ENCODE results near the gene DAZAP2.
"Not testable (repeated sequence)": the region's sequence is repeated elsewhere in the genome, so short reads cannot be mapped to it uniquely, and the experiment has no call there.

Gene DAZAP2

DNA sequence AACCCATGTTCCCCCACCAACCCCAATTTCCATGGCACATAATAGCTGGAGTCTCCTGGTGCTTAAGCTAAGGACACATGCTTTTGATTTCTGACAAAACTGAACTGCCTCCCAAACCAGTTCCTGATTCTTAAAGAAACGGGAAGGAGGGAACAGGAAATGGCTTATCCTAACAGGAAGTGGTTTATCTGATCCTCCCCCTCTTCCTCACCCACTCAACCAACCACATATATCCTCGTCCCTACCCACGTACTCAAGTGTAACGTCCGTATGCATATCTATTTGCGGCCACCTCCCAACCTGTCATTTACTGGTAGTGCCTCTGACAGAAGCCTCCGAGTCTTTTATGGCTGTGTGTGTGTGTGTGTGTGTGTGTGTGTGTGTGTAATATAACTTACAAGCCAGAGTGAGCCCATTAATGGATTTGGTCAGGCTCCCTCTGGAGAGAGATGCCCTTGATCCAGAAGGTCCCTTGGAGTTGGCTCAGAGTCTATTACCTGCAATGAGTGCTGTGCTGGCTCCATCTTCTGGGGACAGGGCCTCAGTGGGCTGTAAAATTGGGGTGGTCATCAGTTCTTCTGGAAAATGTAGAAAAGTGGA is 7.7 kb downstream of the DAZAP2 start:
- no peak for DNase-seq (ENCODE audit: low read depth in 2 of 3, low spot score in 2 of 3)

DNA sequence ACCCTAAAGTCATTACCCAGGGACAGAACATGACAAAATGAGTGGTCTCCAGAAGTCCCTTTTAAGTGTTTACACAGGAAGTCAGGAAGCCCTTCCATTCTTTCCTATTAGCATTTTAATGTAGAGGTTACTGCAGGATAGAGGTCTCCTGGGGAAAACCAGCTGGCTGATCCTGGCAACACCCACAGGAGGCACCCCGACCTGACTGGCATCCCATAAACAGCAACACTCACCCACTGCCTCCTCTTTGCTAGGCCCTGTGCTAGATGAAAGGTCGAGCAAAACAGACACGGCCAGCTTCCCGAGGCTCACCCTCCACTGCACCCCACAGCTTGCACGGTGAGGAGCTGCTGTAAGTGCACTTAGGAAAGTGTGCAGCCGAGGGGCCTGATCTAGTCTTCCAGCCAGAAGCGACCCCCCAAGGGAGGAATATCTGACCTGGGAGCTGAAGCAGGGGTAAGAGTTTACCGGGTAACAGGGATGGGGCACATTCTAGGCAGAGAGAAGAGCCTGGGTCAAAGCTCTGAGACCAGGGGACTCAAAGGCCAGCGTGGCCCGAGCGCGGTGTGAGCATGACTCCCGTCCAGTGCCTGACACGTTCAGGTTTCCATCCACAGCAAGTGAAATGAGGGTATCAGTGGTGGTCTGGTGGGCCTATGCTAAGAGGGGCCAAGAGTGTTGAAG is 9.0 kb downstream of the DAZAP2 start:
- no peak for DNase-seq (ENCODE audit: low read depth in 2 of 3, low spot score in 2 of 3)

DNA sequence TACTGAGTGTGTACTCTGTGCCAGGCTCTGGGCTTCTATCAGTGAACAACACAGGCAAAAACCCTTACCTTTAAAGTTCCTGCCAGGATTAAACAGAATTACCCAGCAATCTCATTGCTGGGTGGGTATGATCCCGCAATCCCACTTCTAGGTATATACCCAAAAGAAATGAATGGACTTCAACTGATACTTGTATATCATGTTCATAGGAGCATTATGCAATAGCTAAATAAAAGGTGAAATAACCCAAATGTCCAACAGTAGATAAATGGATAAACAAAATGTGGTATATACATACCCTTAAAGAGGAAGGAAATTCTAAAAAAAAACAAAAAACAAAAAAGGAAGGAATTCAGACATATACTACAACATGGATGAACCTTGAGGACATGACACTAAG is 14.7 kb downstream of the DAZAP2 start:
- DNase-seq (ENCODE audit: low read depth in 2 of 3, low spot score in 2 of 3) = no peak

DNA sequence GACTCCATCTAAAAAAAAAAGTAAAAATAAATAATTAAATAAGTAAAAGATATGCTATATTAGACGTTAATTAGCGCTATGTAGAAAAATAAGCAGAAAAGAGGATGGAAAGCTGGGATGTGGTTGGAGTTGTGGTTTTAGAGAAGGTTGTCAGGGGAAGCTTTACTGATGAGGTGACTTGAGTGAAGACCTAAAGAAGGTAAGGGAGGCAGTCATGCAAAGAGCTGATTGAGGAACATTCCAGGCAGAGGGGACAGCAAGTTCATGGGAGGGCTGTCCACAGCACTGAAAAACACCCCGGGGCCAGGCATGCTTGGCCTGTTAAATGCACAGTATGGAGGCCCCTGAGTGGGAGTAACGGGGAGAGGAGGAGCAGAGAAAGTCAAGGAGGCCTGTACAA is 15.9 kb downstream of the DAZAP2 start:
- DNase-seq (ENCODE audit: low read depth in 2 of 3, low spot score in 2 of 3) = no peak

DNA sequence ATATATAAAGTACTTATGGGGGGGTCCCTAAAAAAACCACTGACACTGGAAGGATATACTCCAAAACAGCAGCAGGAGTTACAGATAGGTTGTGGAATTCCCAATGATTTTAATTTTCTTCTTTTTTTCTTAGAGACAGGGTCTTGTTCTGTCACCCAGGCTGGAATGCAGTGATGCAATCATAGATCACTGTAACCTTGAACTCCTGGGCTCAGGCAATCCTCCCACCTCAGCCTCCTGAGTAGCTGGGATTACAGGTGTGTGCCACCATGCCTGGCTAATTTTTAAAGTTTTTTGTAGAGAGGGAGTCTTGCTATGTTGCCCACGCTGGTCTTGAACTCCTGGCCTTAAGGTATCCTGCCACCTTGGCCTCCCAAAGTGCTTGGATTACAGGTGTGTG is 21.0 kb downstream of the DAZAP2 start:
- DNase-seq (ENCODE audit: low read depth in 2 of 3, low spot score in 2 of 3) = not testable (repeated sequence)

DNA sequence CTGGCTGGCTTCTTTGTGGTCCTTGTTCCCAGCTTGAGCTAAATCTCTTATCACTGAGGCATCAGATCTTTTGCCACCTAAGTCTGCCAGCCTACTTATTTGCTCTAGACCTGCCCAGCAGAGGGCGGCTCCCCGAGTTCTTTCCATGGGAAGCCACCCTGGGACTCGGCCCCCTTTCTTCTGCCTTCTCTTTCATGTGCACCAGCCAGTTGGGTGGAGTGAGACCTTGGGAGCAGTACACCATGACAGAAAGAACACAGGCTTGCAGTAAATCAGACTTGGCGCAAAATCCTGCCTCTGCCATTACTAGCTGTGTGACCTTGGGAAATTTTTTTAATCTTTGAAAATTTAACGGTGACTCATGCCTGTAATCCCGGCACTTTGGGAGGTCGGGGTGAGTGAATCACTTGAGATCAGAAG is 24.1 kb downstream of the DAZAP2 start:
- no peak for DNase-seq (ENCODE audit: low read depth in 2 of 3, low spot score in 2 of 3)

DNA sequence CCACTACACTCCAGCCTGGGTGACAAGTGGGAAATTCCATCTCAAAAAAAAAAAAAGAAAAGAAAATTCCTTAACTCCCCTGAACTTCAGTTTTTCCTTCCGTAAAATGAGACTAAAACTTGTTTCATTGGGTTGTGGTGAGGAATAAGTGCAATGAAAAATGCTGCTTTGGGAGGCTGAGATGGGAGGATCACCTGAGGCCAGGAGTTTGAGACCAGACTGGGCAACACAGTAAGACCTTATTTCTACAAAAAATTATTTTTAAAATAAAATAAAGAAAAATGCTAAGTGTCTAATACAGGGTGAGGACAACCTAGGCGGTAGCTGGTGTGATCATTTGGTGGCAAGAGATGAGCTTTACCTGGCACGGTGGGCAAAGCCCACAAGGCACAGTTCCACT is 24.7 kb downstream of the DAZAP2 start:
- DNase-seq (ENCODE audit: low read depth in 2 of 3, low spot score in 2 of 3) = no peak

DNA sequence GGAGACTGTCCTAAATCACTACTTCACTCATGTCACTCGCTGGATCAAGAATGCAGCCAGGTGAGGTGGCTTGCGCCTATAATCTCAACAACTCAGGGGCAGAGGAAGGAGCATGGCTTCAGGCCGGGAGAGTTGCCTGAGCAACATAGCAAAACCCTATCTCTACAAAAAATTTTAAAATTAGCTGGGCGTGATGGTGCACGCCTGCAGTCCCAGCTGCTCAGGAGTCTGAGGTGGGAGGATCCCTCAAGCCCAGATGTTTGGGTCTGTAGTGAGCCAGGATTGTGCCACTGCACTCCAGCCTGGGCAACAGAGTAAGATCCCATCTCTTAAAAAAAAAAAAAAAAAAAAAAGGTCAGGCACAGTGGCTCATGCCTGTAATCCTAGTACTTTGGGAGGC is 25.7 kb downstream of the DAZAP2 start:
- no peak for DNase-seq (ENCODE audit: low read depth in 2 of 3, low spot score in 2 of 3)

DNA sequence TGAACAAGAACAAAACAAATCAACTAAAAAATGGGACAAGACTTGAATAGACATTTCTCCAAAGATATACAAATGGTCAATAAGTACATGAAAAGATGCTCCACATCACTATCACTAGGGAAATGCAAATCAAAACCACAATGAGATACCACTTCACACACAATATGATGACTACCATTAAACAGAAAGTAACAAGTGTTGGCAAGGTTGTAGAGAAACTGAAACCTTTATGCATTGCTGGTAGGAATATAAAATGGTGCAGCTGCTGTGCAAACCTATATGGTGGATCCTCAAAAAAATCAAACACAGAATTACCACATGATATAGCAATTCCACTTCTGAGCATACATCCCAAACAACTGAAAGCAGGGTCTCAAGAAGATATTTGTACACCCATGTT is 26.4 kb downstream of the DAZAP2 start:
- no peak for DNase-seq (ENCODE audit: low read depth in 2 of 3, low spot score in 2 of 3)

DNA sequence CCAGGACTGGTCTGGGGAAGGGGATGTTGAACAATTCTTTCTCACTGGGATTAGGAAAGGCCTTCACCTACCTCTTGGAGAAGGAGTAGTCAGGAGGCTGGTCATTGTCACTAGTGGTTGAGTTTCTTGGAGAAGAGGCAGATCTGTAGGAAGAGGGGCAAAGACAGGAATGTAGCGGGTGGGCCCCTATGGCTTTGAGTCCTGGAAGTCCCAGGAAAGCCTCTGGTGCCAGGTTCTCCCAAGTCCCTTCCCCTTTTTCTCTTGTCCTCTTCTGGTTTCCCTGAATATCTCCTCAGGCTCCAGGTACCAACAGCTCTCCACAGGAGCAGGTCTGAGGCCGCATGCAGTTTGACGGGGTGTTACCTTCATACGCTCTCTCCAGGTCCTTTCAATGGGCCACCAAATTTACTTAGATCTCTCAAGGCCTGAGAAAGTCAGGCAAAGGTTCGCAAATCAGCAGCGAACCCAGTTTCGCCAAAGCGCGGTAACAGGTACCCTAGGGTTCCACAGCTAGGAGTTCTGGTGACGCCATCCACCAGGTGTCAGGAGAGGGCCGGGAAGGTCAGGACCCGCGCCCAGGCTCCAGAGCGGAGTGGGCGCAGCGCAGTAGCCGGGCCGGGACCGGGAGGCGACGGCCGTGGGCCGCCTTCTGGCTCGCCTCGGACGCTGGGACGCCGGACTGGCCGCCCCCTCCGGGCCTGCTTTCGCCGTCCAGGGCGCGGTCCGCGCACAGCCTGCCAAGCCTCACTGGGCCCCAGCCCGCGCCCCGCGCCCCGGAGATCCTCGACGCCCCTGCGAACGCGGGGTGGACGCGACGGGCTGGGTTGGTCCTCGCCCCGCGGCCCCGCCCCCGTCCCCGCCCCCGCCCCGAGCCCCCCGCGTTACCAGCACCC is 30.8 kb downstream of the DAZAP2 start:
- peak in 1 of 3 experiments; percentile 35 for DNase-seq (ENCODE audit: low read depth in 2 of 3, low spot score in 2 of 3)

DNA sequence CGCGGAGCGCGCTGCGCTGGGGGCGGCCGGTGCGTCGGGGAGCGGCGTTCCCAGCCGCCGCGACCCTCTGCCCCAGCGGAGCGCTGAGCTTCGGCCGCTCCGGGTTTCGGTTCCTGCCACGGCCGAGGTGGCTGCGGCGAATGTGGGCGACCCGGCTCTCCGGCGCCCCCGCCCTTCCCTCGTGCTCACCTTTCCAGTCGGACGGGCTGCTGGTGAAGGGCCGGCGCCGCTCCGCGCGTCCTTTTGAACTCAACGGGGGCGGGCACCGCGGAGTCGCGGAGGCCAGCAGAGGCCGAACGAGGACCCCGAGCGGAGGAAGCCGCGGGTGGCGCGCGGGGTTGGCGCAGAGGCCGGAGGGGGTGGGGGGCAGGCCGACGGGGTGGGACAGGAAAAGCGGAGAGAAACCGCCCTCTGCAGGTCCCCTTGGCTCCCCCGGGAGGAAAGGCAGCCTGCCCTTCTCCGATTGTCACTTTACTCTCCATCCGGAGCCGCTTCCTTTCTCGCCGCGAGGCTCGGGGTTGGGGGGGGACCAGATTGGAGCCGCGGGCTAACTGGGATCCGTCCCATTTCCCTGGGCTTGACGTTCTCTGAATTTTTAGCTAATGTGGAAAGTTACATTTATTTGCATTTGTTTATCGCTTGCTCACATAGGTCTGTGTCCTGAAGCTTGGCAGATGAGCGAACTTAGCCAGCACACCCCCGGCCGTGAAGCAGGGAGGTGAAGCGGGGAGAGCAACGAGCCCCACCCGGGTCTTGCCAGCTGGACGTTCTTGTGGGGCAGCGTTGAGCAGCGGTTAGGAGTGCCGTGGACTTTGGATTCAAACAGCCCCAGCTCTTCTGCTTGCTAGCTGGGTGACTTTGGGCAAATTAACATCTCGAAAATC is 31.7 kb downstream of the DAZAP2 start, which contains the start of gene SMAGP:
Gene SMAGP (minus strand): TSS at position 349 of the 884 bp plus-strand sequence. CDS start 1,137 bp downstream, outside the sequence.
- peak in 2 of 3 experiments; percentile 26 to 32 for DNase-seq (ENCODE audit: low read depth in 2 of 3, low spot score in 2 of 3)

DNA sequence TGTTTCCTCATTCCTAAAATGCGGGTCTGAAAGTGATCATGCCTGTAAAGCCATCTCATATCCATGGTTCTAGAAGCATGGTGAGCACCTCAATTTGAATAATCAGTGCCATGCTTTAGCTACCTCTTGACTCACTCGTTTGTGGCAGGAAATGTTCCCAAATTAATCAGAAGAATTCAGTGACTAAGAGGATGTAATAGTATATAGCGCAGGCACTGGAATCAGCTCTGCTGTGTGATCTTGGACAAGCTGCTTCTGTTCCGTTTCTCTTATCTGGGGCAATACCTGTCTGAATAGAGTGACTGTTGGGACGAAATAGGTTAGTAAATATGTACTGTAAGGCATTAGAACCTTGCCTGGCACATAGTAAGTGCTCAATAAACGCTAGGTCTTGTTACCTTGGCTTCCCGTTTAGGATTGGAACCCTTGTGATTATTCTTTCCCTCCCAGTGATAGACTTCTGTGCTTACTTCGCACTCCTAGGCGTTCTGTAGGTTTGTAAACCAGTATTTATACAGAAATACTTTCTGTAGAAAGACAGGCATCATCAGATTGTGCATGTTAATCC is 32.4 kb downstream of the DAZAP2 start:
- DNase-seq (ENCODE audit: low read depth in 2 of 3, low spot score in 2 of 3) = no peak

DNA sequence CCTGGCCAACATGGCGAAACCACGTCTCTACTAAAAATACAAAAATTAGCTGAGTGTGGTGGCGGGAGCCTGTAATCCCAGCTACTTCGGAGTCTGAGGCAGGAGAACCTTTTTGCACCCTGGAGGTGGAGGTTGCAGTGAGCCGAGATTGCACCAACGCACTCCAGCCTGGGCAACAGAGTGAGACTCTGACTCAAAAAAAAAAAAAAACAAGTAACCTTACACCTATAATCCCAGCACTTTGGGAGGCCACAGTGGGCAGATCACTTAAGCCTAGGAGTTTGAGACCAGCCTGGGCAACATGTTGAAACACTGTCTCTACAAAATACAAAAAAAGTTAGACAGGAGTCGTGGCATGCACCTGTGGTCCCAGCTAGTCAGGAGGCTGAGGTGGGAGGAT is 34.2 kb downstream of the DAZAP2 start:
- not testable (repeated sequence) for DNase-seq (ENCODE audit: low read depth in 2 of 3, low spot score in 2 of 3)

DNA sequence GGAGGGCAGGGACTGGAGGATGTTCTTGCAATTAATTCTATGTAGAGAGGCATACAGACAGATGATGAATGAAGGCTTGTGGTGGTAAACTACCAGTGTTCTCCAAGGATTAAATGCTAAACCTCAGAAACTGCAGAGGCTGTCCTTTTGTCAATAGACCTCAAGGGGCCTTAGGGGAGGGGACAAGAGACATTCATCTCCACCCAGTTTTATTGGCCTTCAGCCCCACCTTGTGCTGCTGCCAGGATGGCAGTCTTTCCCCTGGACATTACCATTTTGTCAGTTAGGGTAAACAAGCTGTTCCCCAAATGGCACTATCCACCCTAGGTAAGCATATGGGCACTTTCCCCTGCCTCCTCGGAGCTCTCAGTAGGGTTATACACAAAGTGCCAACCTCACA is 36.5 kb downstream of the DAZAP2 start:
- no peak for DNase-seq (ENCODE audit: low read depth in 2 of 3, low spot score in 2 of 3)

DNA sequence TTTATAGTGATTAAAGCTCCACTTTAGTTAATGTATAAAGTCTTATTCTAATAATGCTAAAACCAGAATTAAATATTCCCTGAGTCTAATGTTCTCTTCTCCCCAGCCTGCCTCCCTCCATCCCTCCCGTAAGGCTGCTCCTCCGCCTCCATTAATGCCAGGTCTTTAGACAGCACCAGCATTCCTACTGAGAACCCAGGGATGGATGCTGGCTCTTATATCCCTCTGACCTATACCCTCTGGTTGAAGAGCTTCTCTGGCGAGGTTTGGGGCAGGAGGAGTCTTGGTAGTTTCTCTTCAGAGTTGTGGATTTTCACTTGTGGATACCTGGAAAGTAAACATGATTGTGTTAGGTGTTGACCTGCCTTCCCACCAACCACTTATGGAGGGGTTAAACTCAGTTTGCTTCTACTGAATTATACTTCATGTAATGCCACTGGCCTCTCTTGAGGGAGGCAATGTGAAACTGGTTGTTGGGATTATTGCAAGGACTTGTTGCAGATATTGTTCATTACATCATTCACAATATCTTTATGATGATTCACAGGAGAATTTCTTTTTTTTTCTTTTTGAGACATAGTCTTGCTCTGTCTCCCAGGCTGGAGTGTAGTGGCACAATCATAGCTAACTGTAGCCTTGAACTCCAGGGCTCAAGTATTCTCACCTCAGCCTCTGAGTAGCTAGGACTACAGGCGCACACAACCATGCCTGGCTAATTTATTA is 42.7 kb downstream of the DAZAP2 start:
- DNase-seq (ENCODE audit: low read depth in 2 of 3, low spot score in 2 of 3) = no peak

DNA sequence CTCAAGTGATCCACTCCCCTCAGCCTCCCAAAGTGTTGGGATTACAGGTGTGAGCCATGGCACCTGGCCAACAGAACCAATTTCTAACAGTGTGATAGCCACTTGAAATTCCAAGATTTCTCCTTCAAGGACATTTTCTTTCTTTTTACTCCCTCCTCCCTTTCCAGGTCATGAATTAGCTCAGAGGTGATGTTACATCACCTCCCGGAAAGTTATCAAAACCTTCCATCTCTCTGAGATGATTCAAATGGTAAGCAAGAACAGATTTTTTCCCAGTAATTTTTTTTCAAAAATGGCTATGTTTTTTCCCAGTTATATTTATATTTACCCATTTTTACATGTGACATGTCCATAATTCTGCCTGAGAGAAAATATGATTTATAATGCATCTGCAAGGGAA is 47.2 kb downstream of the DAZAP2 start:
- DNase-seq (ENCODE audit: low read depth in 2 of 3, low spot score in 2 of 3) = no peak

DNA sequence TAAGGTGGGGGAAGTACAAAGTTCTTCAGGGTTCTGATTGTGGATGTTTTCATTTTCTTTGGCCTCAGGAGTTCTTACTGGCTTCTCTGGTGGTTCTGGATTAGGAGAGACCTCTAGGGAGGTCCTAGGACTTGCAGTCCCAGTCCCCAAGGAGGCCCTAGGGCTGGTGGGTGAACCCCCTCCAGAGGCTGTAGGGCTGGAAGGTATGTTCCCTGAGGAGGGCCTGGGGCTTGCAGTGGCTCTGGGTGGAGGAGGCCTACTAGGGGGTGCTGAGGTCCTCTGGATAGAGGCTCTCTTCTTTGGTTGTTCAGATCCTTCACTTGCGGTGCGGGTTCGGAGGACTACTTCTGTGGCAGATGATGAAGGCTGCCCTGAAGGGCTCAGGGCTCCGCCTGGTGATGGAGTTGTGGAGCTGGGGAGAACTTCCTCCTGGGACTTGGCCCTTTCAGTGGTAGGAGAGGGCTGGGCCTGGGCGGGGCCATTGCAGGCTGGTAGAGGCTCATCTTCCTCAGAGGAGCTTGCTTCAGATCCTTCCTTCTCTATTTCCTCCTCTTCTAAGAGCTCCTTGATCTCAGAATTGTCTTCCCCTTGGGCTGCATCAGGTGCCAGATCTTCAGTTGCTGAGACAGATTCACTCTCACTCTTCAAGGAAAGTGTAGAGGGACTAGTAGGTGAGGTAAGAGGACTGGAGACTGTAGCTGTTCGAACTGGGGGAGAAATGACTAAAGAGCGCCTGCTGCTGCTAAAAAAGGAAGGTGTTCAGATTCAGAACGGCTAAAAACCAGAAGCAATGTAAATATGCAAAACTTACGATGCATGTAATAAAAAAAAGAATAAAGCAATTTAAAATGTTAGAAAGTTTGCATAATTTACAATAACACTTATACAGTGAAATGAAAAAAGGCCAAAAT is 53.2 kb downstream of the DAZAP2 start:
- DNase-seq (ENCODE audit: low read depth in 2 of 3, low spot score in 2 of 3) = not testable (repeated sequence)

All from activated CD8-positive, alpha-beta memory T cell treated with anti-CD3 and anti-CD28 coated beads for 48 hours (primary cell).